Fibroblast of mammary gland (primary cell): ENCODE results near the gene HAUS1.
A peak's percentile ranks its signal among the peaks of the same experiment; 100 is the strongest.
"Not testable (repeated sequence)": the region's sequence is repeated elsewhere in the genome, so short reads cannot be mapped to it uniquely, and the experiment has no call there.

Experiments
- DNase-seq: peaks from one replicate; pipeline ENCODE4 v3.0.0-alpha.2; 2010; ENCODE audit warnings: low read depth
- H3K4me3 ChIP-seq: 2 replicates; pipeline ENCODE4 v1.5.1; 2011; ENCODE audit warnings: low read depth, mild to moderate bottlenecking, low read length, moderate library complexity; ENCODE audit not compliant: control insufficient read depth
- CTCF ChIP-seq: conservative IDR thresholded peaks from 2 replicates; pipeline ENCODE4 v1.5.1; 2011; ENCODE audit warnings: low read depth, low read length, inconsistent platforms; ENCODE audit not compliant: control insufficient read depth, insufficient read depth

The HAUS1 gene

GRCh38 chr18:46084431-46084830 is 19.8 kb upstream of the HAUS1 start:
- no peak for DNase-seq
- H3K4me3 ChIP-seq, result no peak overlapping the region
- no peak for TF ChIP-seq CTCF

- not testable (repeated sequence) for DNase-seq, H3K4me3 ChIP-seq
These were observed 15.7 kb upstream of the HAUS1 start for GRCh38 chr18:46088501-46088900.

- DNase-seq, result no peak
- no peak for TF ChIP-seq CTCF
- no peak overlapping the region for H3K4me3 ChIP-seq
These were observed 8.7 kb upstream of the HAUS1 start for GRCh38 chr18:46095532-46095931.

GRCh38 chr18:46096651-46097300 is 7.4 kb upstream of the HAUS1 start:
- peak; percentile 19 for DNase-seq
- TF ChIP-seq CTCF, result no peak
- H3K4me3 ChIP-seq, result peak overlapping the region; percentile 96

- peak overlapping the region; percentile 96 for H3K4me3 ChIP-seq
- no peak for TF ChIP-seq CTCF
These were observed 6.8 kb upstream of the HAUS1 start for GRCh38 chr18:46097431-46097800.

GRCh38 chr18:46097801-46098615 is 6.2 kb upstream of the HAUS1 start, which contains the start of gene ATP5F1A:
TSS of gene ATP5F1A (minus strand) at chr18:46098296. CDS start at chr18:46098231, 65 bp downstream.
- DNase-seq, result peak; percentile 77
- TF ChIP-seq CTCF, result no peak
- H3K4me3 ChIP-seq, result peak within 1 kb of the TSS; percentile 96

More at GRCh38 chr18:46097431-46097800, 6.8 kb upstream of the HAUS1 start:
- no peak for DNase-seq

GRCh38 chr18:46098616-46098933 is 5.6 kb upstream of the HAUS1 start:
- DNase-seq, result no peak

More at GRCh38 chr18:46098616-46098933, 5.6 kb upstream of the HAUS1 start:
- TF ChIP-seq CTCF, result no peak
- peak overlapping the region; percentile 96 for H3K4me3 ChIP-seq
